NCI-H1930 (cell line): ENCODE results near the gene CD163L1.

Source experiments
- DNase-seq, 2 experiments: peaks; one replicate each; lab custom pipeline; 2025; lab: John Stamatoyannopoulos, UW

CD163L1 gene

GRCh38 chr12:7324176-7324575, 119.8 kb downstream of the CD163L1 start:
- DNase-seq: no peak

DNA sequence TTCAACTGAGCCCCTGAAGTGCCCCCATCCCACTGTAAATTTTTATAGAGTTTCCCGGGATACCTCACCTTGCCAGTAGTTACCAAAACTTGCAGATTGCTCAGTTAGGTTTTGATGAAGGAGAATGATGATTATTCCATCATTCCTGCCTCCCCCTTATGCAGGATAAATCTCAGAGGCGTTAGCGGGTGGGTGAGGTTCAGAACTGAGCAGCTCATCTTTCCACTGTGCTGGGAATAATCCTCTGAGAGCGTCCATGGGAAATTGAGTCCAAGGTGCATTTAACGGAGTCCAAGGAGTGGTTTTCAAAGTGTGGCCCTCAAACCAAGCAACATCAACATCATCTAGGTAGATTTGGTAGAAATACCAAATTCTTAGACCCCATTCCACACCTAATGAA, 121.4 kb downstream of the CD163L1 start:
- DNase-seq: no peak

GRCh38 chr12:7321624-7322023, 122.3 kb downstream of the CD163L1 start:
- DNase-seq: no peak

DNA sequence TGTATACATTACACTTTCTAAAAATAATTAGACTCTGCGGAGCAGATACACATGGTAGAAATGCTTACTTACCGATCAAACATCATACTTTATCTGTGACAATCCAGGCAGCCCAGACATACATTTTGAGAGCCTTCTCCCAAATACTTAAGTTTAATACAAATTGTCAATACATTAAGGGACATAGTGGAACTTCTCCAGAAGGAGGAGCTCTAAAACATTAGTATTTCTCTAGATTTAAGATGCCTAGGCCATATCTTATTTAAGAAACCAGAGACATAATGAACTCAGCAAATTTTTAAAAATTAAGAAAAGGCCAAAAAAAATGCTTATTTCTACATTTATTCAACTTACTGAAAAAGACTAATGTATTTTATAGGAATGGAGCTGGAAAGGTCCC, 124.0 kb downstream of the CD163L1 start:
- DNase-seq: no peak

DNA sequence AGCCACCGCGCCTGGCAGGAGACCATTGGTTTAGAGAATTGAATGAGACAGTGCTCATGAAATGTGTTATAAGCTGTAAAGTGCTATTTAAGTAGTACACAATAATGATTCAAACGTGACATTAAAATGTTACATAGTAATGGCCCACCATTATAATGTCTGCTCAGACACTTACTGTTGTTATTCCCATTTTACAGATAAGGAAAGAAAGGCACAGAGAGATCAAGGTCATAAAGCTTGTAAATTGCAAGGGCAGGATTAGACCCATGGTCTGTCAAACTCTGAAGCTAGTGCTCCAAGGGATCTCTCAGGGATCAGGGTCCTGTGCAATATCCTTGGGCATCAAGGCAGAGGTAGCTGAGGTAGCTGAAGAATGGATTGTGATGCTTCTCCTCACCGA, 133.9 kb downstream of the CD163L1 start:
- DNase-seq: no peak
